Prostate gland (tissue), 2 donors: ENCODE data around the gene SLC2A6. TPM values are rescaled to one million over a fixed set of nuclear protein-coding genes. Genes with fewer than 3 reads are reported as not detected.

Source experiments
- DNase-seq: peaks from one replicate; pipeline ENCODE4 v3.0.0-alpha.2; 2019; ENCODE audit warnings: low spot score
- H3K27ac ChIP-seq, 2 donors: fragments of 200-600 bp; sonication (generic); 2 replicates each; pipeline ENCODE4 v1.5.1; 2017 to 2019
- H3K27me3 ChIP-seq: fragments of 200-600 bp; sonication (generic); replicated peaks from 2 replicates; pipeline ENCODE4 v1.5.1; 2019; ENCODE audit not compliant: insufficient read depth
- H3K36me3 ChIP-seq, 2 donors: fragments of 200-600 bp; sonication (generic); 1 replicate in 1 of 2; 2 replicates in 1 of 2; pipeline versions ENCODE4 v1.5.1 to v1.8.1; 2017 to 2019
- H3K4me1 ChIP-seq: fragments of 200-600 bp; sonication (generic); replicated peaks from 2 replicates; pipeline ENCODE4 v1.5.1; 2019
- H3K4me3 ChIP-seq, 2 donors: fragments of 200-600 bp; sonication (generic); 2 replicates each; pipeline ENCODE4 v1.5.1; 2017 to 2019
- H3K9me3 ChIP-seq: fragments of 200-600 bp; sonication (generic); 2 replicates; pipeline ENCODE4 v1.5.1; 2017
- CTCF ChIP-seq, 4 experiments: fragments of 200-600 bp in 2 of 4; fragments of 450-650 bp in 2 of 4; sonication (generic) in 2 of 4; IDR thresholded peaks; 1 replicate in 3 of 4; 2 replicates in 1 of 4; pipeline ENCODE4 v1.5.1; 2016 to 2019; ENCODE audit warnings: antibody characterized with exemption in 4 of 4, mild to moderate bottlenecking in 2 of 4, moderate library complexity in 2 of 4
- POLR2A ChIP-seq: fragments of 450-650 bp; IDR thresholded peaks from one replicate; pipeline ENCODE4 v1.6.1; 2016; ENCODE audit warnings: antibody characterized with exemption, mild to moderate bottlenecking
- POLR2AphosphoS5 ChIP-seq: sonication (generic); formaldehyde crosslinking; IDR thresholded peaks from one replicate; pipeline ENCODE4 v1.6.1; 2017; ENCODE audit warnings: antibody characterized with exemption
- WGBS: methylation state at CpG from one replicate; pipeline ENCODE4 v1.1.5; 2018; 5-methylcytosine and 5-hydroxymethylcytosine counted together
- intact Hi-C: fragments of 100-400 bp; cut with DNase I; formaldehyde crosslinking; loops from one replicate; pipeline ENCODE4 v1.14.2; 2022
- total RNA-seq, 2 donors: library from RNA; depleted of rRNA; stranded (reverse); fragments of >200 nt; gene quantifications; one replicate each; pipeline ENCODE4 v1.1.0, GENCODE V29; 2016

The SLC2A6 gene
- total RNA-seq, 2 donors from 2014 or later = 0.77 to 3.4 TPM

DNA sequence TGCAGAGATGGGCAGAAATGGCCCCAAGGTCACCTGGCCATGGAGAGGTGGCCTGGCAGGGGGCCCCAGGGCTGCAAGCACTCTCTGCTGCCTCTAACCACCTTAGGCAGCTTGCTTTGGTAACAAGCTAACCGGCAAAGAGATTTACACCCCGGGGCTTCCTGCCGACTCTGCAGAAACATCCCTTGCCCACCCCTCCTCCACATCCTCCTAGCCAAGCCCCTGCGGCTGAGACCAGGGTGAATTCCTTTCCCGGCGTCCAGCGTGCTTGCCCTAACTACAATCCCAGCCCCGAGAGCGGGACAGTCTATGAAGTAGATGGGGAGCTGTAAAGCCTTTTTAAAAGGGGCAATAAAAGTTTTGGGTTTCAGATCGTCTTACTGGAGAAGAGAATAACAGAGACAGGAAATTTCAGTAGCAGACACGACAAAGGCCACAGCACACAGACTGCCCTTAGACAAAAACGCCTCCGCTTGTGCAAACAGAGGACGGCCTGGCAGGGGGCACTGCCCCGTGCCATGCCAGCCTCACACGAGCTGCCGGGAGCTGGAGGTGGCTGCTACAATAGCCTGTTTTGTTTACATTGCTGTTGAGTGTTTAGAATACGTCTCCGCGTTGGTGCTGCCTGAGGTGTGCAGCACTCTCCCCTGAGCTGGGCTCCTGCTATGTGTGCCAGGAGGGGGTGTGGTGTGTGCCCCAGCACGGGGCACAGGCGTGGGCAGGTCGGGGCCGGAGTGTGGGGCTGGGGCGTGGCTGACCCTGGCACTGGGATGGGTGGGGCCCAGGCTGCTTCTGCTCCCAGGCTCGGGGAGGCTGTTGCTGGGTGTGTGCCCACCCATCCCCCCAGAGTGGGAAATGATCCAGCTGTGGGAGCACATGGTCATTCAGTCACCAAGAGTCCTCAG lies 30.5 kb upstream of the SLC2A6 start:
- Histone ChIP-seq H3K9me3 (no peaks in the 10 kb centered on the region), H3K4me1 (peaks cover 11% of the 10 kb centered on the region), H3K27me3 (no peaks in the 10 kb centered on the region), H3K4me3 (no peak overlapping the region), H3K36me3 (no peaks in the 10 kb centered on the region), H3K27ac (peak overlapping the region in 1 of 2 donors; percentile 5)
- no peak for TF ChIP-seq CTCF (IDR thresholded peaks at IDR 0.05)
- TF ChIP-seq POLR2A = no peak
- peak; percentile 23 for TF ChIP-seq POLR2AphosphoS5
- WGBS = 2% methylated on average over 26 of the region's 26 CpGs
- intact Hi-C loops = no loop called here
- DNase-seq = peak; percentile 17

DNA sequence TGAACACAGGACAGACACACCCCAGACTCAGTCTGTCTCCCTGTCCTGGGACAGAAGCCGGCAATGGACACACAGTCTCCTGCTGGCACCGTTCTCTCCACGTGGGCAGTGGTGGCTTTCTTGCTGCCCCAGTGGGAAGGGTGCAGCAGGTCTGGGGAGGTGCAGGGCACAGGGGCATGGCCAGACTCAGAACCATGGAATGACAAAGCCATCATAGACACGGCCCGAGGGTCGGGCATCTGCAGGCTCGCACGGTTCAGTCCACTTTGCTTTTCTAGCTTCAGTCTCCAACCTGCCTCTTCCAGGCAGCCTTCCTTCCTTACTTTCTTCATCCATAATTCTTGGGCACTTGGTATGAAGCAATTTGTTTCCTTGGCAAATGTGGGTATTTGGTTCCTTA lies 29.1 kb upstream of the SLC2A6 start:
- Histone ChIP-seq H3K9me3 (no peaks in the 10 kb centered on the region), H3K4me3 (no peak overlapping the region), H3K36me3 (no peaks in the 10 kb centered on the region), H3K27ac (no peak overlapping the region), H3K4me1 (peaks cover 11% of the 10 kb centered on the region), H3K27me3 (no peaks in the 10 kb centered on the region)
- no peak for DNase-seq
- 95% methylated on average over 8 of the region's 8 CpGs for WGBS
- TF ChIP-seq POLR2AphosphoS5 (no peak), CTCF (IDR thresholded peaks at IDR 0.05) (no peak), POLR2A (no peak)
- intact Hi-C loops = no loop called here

- no peak for DNase-seq
- 97% methylated on average over 24 of the region's 24 CpGs for WGBS
- H3K4me3 ChIP-seq = no peak overlapping the region
- H3K9me3 ChIP-seq = no peaks in the 10 kb centered on the region
- no peaks in the 10 kb centered on the region for H3K36me3 ChIP-seq
- H3K27ac ChIP-seq = no peak overlapping the region
- intact Hi-C loops = no loop called here
- H3K27me3 ChIP-seq = no peaks in the 10 kb centered on the region
- TF ChIP-seq CTCF (IDR thresholded peaks at IDR 0.05) (no peak), POLR2AphosphoS5 (no peak), POLR2A (no peak)
- peaks cover 11% of the 10 kb centered on the region for H3K4me1 ChIP-seq
Measured at GRCh38 chr9:133507246-133507965, 28.5 kb upstream of the SLC2A6 start.

GRCh38 chr9:133506653-133507038 lies 27.7 kb upstream of the SLC2A6 start:
- no peak for DNase-seq
- intact Hi-C loops = no loop called here
- Histone ChIP-seq H3K27ac (no peak overlapping the region), H3K36me3 (no peaks in the 10 kb centered on the region), H3K4me1 (peaks cover 11% of the 10 kb centered on the region), H3K27me3 (no peaks in the 10 kb centered on the region), H3K4me3 (no peak overlapping the region), H3K9me3 (no peaks in the 10 kb centered on the region)
- 70% methylated on average over 18 of the region's 18 CpGs for WGBS
- TF ChIP-seq POLR2A (no peak), POLR2AphosphoS5 (peak; percentile 17)

DNA sequence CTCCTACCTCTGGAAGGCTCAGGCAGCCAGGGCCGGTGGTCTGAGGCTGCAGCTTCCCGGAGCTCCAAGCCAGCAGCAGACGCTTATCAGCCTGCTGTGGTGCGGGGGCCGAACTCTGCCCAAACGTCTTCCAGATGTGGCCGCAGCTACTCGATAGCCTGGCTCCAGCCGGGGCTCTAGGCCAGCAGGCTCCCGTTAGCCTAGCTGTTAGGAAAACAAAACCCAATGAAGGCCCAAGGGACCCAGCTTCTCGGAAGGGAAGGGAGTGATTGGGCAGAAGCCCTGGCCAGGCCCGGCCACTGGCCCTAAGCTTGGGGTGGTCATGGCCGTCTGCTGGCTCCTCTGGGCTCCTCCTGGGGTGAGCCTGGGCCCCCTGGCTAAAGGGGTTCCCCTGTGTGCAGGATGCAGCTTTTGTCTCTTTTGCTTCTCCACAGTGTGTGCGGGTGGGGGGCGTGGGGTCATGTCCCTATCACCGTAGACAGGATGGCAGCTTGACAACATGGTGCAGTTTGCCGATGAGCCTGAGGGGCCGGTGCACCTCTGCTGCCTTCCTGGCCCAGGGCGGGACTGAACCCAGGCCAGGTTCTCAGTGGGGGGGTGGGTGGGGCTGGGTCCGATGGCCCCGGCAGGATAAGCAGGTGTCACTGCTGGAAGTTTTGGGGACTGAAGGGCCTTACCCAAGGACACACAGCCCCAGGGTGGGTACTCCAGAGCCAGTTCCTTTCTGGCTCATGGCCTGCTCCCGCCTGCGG lies 27.2 kb upstream of the SLC2A6 start:
- no peak for DNase-seq
- H3K27me3 ChIP-seq = no peaks in the 10 kb centered on the region
- no peak overlapping the region for H3K4me3 ChIP-seq
- WGBS = 81% methylated on average over 23 of the region's 23 CpGs
- H3K27ac ChIP-seq = no peak overlapping the region
- H3K36me3 ChIP-seq = no peaks in the 10 kb centered on the region
- intact Hi-C loops = no loop called here
- H3K4me1 ChIP-seq = peaks cover 11% of the 10 kb centered on the region
- H3K9me3 ChIP-seq = no peaks in the 10 kb centered on the region
- no peak for TF ChIP-seq CTCF (IDR thresholded peaks at IDR 0.05)
- TF ChIP-seq POLR2A = no peak
- no peak for TF ChIP-seq POLR2AphosphoS5
